ENCODE measurements around the gene SNTG2.

The SNTG2 gene

GRCh38 chr2:1010415-1010930, 59.8 kb downstream of the SNTG2 start:
- DNase-seq, result peak; percentile 2 to 3

GRCh38 chr2:1011006-1011405, 60.4 kb downstream of the SNTG2 start:
- no peak for DNase-seq

- DNase-seq, result no peak
Observed at GRCh38 chr2:1011985-1012384, 61.3 kb downstream of the SNTG2 start.

- DNase-seq, result no peak
Observed at GRCh38 chr2:1014802-1015201, 64.2 kb downstream of the SNTG2 start.

- no peak for DNase-seq
Observed at GRCh38 chr2:1016500-1016899, 65.9 kb downstream of the SNTG2 start.

- no peak for DNase-seq
Observed at GRCh38 chr2:1017827-1018226, 67.2 kb downstream of the SNTG2 start.

GRCh38 chr2:1020206-1020605, 69.6 kb downstream of the SNTG2 start:
- no peak for DNase-seq

GRCh38 chr2:1022178-1022577, 71.5 kb downstream of the SNTG2 start:
- DNase-seq, result no peak

- no peak for DNase-seq
Observed at GRCh38 chr2:1024981-1025380, 74.3 kb downstream of the SNTG2 start.

- no peak for DNase-seq
Observed at GRCh38 chr2:1026141-1026540, 75.5 kb downstream of the SNTG2 start.

GRCh38 chr2:1028831-1029230, 78.2 kb downstream of the SNTG2 start:
- no peak for DNase-seq

- no peak for DNase-seq
Observed at GRCh38 chr2:1032030-1032429, 81.4 kb downstream of the SNTG2 start.

GRCh38 chr2:1033069-1033468, 82.4 kb downstream of the SNTG2 start:
- DNase-seq, result no peak

GRCh38 chr2:1037066-1037465, 86.4 kb downstream of the SNTG2 start:
- no peak for DNase-seq

- no peak for DNase-seq
Observed at GRCh38 chr2:1039549-1039948, 88.9 kb downstream of the SNTG2 start.

- no peak for DNase-seq
Observed at GRCh38 chr2:1041012-1041805, 90.6 kb downstream of the SNTG2 start.

GRCh38 chr2:1045109-1045508, 94.5 kb downstream of the SNTG2 start:
- no peak for DNase-seq

- DNase-seq, result no peak
Observed at GRCh38 chr2:1046067-1046466, 95.4 kb downstream of the SNTG2 start.

- DNase-seq, result peak; percentile 2
Observed at GRCh38 chr2:1047485-1047884, 96.8 kb downstream of the SNTG2 start.

- no peak for DNase-seq
Observed at GRCh38 chr2:1049691-1050090, 99.0 kb downstream of the SNTG2 start.

GRCh38 chr2:1051075-1051474, 100.4 kb downstream of the SNTG2 start:
- DNase-seq, result no peak

- DNase-seq, result no peak
Observed at GRCh38 chr2:1052771-1053191, 102.1 kb downstream of the SNTG2 start.

GRCh38 chr2:1053786-1054185, 103.1 kb downstream of the SNTG2 start:
- no peak for DNase-seq

- DNase-seq, result no peak
Observed at GRCh38 chr2:1054399-1054798, 103.8 kb downstream of the SNTG2 start.

GRCh38 chr2:1055014-1055595, 104.5 kb downstream of the SNTG2 start:
- no peak for DNase-seq

Measured in AML-193 (cell line).